Measurements from ENCODE around the gene CACNG6. TPM values are rescaled to one million over a fixed set of nuclear protein-coding genes. Genes with fewer than 3 reads are reported as not detected.

Gene CACNG6, protein sequence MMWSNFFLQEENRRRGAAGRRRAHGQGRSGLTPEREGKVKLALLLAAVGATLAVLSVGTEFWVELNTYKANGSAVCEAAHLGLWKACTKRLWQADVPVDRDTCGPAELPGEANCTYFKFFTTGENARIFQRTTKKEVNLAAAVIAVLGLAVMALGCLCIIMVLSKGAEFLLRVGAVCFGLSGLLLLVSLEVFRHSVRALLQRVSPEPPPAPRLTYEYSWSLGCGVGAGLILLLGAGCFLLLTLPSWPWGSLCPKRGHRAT
- polyA plus RNA-seq (2013): 0.45 TPM

DNA sequence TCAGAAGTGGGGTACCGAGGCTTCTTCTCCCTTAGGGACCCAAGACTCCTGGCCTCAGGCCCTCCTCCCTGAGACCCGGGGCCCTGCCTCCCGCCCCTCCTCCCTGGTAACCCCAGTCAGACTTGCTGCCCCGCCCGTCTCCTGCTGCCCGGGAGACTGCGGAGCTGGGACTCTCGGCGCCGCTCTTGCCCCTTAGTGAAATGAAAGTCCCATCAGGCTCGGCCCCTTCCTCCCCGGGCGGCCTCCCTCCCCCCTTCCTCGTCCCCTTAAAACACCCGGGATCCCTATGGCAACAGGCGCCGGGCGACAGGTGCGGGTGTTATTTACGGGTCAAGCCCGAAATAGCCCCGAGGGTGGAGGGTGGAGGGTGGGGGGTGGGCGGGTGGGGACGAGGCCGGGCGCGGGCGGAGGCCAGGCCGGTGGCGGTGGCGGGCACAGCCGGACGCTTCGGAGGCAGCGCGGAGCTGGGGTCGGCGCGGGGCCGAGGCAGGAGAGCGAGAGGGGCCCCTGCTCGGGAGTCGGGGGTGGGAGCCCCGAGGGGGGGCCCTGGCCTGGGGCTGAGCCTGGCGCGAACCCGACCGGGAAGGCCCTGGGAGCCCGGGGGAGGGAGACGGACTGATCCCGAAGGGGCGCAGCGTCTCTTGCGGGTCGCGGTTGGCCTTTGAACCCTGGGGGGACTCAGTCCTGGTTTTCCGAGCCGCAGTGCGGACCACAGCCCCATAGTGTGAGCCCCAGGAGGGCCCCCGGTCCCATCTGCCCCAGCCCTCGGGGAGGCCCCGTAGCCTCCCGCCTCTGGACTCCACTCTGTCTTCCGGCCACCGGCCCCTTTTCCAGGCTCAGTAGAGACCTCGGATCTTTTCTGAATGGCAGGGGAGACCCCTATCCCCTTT lies at the start of gene CACNG6:
Gene CACNG6 (plus strand): TSS at position 414 of the 890 bp plus-strand sequence. CDS start 1,241 bp downstream, outside the sequence.
- Histone ChIP-seq H3K27ac (ENCODE audit: insufficient read depth in 1 of 2, low read depth in 1 of 2, low read length in 2 of 2, poor library complexity in 1 of 2, severe bottlenecking in 2 of 2) (no peak within 1 kb of the TSS), H3K36me3 (ENCODE audit: control insufficient read depth in 4 of 4, insufficient read depth in 4 of 4, low read length in 3 of 4) (no peaks in the 10 kb centered on the region), H3K4me3 (ENCODE audit: control insufficient read depth in 1 of 7, extremely low read depth in 1 of 7, insufficient read depth in 4 of 7, low read depth in 2 of 7, low read length in 6 of 7) (peak within 1 kb of the TSS in 3 of 7 experiments; percentile 48 to 57 (median 54)), H3K9me3 (ENCODE audit: control extremely low read depth in 1 of 5, control insufficient read depth in 4 of 5, insufficient read depth in 2 of 5, low read depth in 1 of 5, low read length in 4 of 5) (no peaks in the 10 kb centered on the region), H3K4me1 (ENCODE audit: control extremely low read depth in 1 of 4, control insufficient read depth in 4 of 4, insufficient read depth in 4 of 4, low read length in 3 of 4) (peaks cover 0 to 5% (median 2%) of the 10 kb centered on the region in 4 experiments), H3K27me3 (replicated peaks in 2 of 5; ENCODE audit: control insufficient read depth in 4 of 5, insufficient read depth in 5 of 5, low read length in 4 of 5) (peaks cover 2 to 56% (median 30%) of the 10 kb centered on the region in 5 experiments)
- ChIA-PET POLR2A (no interaction called here), CTCF (no interaction called here)
- 9% methylated on average over 40 of the region's 66 CpGs for WGBS (ENCODE audit: insufficient coverage)
- peak in 2 of 3 donors; percentile 31 to 43 for DNase-seq

DNA sequence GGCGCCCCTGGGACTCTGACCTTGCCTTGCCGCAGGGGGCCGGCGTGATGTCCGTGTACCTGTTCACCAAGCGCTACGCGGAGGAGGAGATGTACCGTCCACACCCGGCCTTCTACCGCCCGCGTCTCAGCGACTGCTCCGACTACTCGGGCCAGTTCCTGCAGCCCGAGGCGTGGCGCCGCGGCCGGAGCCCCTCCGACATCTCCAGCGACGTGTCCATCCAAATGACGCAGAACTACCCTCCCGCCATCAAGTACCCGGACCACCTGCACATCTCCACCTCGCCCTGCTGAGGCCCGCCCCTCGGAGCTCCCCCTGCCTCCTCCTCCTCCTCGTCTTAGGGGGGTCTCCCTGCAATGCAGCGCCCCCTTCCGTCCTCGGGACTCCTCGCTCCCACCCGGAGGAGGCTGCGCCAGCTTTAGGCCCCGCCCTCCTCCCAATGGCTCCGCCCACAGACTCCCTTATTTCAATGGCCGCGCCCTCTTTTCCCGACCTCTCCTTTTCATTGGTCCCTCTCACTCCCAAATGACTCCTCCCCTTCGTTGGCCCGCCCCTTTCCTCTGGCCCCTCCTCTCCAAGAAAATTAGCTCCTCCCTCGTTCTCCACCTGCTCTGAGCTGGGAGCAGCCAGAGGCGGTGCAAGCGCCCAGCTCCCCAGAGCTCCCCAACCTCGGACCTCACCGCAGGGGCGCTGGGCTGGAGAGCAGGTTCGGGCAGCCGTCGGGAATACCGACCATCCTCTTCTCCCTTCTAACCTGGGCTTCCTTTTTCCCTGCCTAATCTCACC lies 49.2 kb upstream of the CACNG6 start:
- no peaks in the 10 kb centered on the region for H3K36me3 ChIP-seq (ENCODE audit: control insufficient read depth in 4 of 4, insufficient read depth in 4 of 4, low read length in 3 of 4)
- H3K27ac ChIP-seq (ENCODE audit: insufficient read depth in 1 of 2, low read depth in 1 of 2, low read length in 2 of 2, poor library complexity in 1 of 2, severe bottlenecking in 2 of 2): no peak overlapping the region
- peak; percentile 33 to 43 (median 40) for DNase-seq
- H3K27me3 ChIP-seq (replicated peaks in 2 of 5; ENCODE audit: control insufficient read depth in 4 of 5, insufficient read depth in 5 of 5, low read length in 4 of 5): peaks cover 7 to 81% (median 30%) of the 10 kb centered on the region in 5 experiments
- ChIA-PET POLR2A (interaction anchor here (1.2 kb wide), 1 partner anchor 9 kb away, joined by 3 read pairs; no protein-coding TSS in a partner anchor), CTCF (no interaction called here)
- peaks cover 0 to 4% (median 0%) of the 10 kb centered on the region in 4 experiments for H3K4me1 ChIP-seq (ENCODE audit: control extremely low read depth in 1 of 4, control insufficient read depth in 4 of 4, insufficient read depth in 4 of 4, low read length in 3 of 4)
- no peak overlapping the region for H3K4me3 ChIP-seq (ENCODE audit: control insufficient read depth in 1 of 7, extremely low read depth in 1 of 7, insufficient read depth in 4 of 7, low read depth in 2 of 7, low read length in 6 of 7)
- 8% methylated on average over 49 of the region's 55 CpGs for WGBS (ENCODE audit: insufficient coverage)
- peaks cover 0 to 19% (median 4%) of the 10 kb centered on the region in 5 experiments for H3K9me3 ChIP-seq (ENCODE audit: control extremely low read depth in 1 of 5, control insufficient read depth in 4 of 5, insufficient read depth in 2 of 5, low read depth in 1 of 5, low read length in 4 of 5)

DNA sequence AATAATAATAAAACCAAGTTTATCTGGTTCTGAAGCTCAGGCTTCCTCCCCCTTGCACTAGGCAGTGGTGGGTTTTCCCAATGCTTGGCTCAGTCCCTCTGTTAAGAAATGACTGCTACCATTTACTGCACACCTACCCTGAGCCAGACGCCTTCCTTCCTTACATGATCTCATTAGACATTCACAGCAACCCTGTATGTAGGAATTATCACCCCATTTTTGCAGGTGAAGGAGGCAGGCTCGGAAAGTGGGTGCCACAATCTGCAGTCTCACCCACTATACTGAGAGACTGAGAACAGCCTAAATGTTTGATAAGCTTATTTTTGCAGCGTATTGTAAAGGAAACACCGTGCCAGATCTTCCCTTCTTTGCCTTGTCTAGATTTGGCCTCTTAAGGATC lies 47.0 kb upstream of the CACNG6 start:
- peaks cover 0 to 4% (median 0%) of the 10 kb centered on the region in 4 experiments for H3K4me1 ChIP-seq (ENCODE audit: control extremely low read depth in 1 of 4, control insufficient read depth in 4 of 4, insufficient read depth in 4 of 4, low read length in 3 of 4)
- no peak overlapping the region for H3K4me3 ChIP-seq (ENCODE audit: control insufficient read depth in 1 of 7, extremely low read depth in 1 of 7, insufficient read depth in 4 of 7, low read depth in 2 of 7, low read length in 6 of 7)
- peaks cover 7 to 79% (median 30%) of the 10 kb centered on the region in 5 experiments for H3K27me3 ChIP-seq (replicated peaks in 2 of 5; ENCODE audit: control insufficient read depth in 4 of 5, insufficient read depth in 5 of 5, low read length in 4 of 5)
- CTCF ChIA-PET: interaction anchor here (1.0 kb wide), 1 partner anchor 81 kb away, joined by 3 read pairs; no protein-coding TSS in a partner anchor
- POLR2A ChIA-PET: no interaction called here
- 100% methylated on average over 3 of the region's 4 CpGs for WGBS (ENCODE audit: insufficient coverage)
- H3K36me3 ChIP-seq (ENCODE audit: control insufficient read depth in 4 of 4, insufficient read depth in 4 of 4, low read length in 3 of 4): no peaks in the 10 kb centered on the region
- no peak overlapping the region for H3K27ac ChIP-seq (ENCODE audit: insufficient read depth in 1 of 2, low read depth in 1 of 2, low read length in 2 of 2, poor library complexity in 1 of 2, severe bottlenecking in 2 of 2)
- DNase-seq: no peak
- peaks cover 0 to 17% (median 4%) of the 10 kb centered on the region in 5 experiments for H3K9me3 ChIP-seq (ENCODE audit: control extremely low read depth in 1 of 5, control insufficient read depth in 4 of 5, insufficient read depth in 2 of 5, low read depth in 1 of 5, low read length in 4 of 5)

DNA sequence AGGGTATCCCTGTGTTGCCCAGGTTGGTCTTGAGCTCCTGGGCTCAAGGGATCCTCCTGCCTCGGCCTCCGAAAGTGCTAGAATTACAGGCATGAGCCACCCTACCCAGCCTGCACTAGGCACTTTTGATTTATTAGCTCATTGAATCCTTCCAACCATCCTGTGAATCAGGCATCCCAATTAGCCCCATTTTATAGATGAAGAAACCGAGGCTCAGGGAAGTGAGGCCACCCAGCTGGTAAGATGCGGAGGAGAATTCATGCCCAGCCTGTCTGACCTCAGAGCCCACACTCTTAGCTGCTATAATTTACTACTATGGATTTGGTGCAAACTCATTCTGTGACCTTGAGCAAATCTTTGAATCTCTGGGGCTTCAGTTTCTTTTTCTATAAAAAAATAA lies 46.5 kb upstream of the CACNG6 start:
- peaks cover 5 to 74% (median 30%) of the 10 kb centered on the region in 5 experiments for H3K27me3 ChIP-seq (replicated peaks in 2 of 5; ENCODE audit: control insufficient read depth in 4 of 5, insufficient read depth in 5 of 5, low read length in 4 of 5)
- H3K4me3 ChIP-seq (ENCODE audit: control insufficient read depth in 1 of 7, extremely low read depth in 1 of 7, insufficient read depth in 4 of 7, low read depth in 2 of 7, low read length in 6 of 7): no peak overlapping the region
- H3K36me3 ChIP-seq (ENCODE audit: control insufficient read depth in 4 of 4, insufficient read depth in 4 of 4, low read length in 3 of 4): no peaks in the 10 kb centered on the region
- peaks cover 0 to 4% (median 0%) of the 10 kb centered on the region in 4 experiments for H3K4me1 ChIP-seq (ENCODE audit: control extremely low read depth in 1 of 4, control insufficient read depth in 4 of 4, insufficient read depth in 4 of 4, low read length in 3 of 4)
- WGBS (ENCODE audit: insufficient coverage): 100% methylated on average over 3 of the region's 4 CpGs
- ChIA-PET POLR2A (no interaction called here), CTCF (interaction anchor here (1.0 kb wide), 1 partner anchor 80 kb away, joined by 3 read pairs; no protein-coding TSS in a partner anchor)
- H3K27ac ChIP-seq (ENCODE audit: insufficient read depth in 1 of 2, low read depth in 1 of 2, low read length in 2 of 2, poor library complexity in 1 of 2, severe bottlenecking in 2 of 2): no peak overlapping the region
- DNase-seq: no peak
- peaks cover 0 to 12% (median 4%) of the 10 kb centered on the region in 5 experiments for H3K9me3 ChIP-seq (ENCODE audit: control extremely low read depth in 1 of 5, control insufficient read depth in 4 of 5, insufficient read depth in 2 of 5, low read depth in 1 of 5, low read length in 4 of 5)

DNA sequence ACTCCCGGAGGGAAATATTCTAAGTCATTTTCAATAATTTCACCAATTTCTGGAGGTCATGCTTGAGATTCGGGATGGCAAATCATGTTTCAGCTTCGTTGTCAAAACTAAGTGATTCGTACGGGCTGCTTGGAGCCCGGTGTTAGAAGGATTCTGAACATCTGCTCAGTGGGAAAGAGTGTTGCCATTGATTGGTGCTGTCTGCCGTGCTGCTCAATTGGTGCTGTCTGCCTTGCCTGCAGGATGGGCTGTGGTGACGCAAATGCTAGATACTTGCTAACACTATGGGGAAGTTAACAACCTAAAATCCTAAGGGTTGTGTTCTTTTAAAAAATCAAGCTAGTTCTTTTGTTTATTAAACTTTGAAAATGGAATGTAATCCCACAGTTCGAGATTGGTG lies 46.0 kb upstream of the CACNG6 start:
- no peak overlapping the region for H3K27ac ChIP-seq (ENCODE audit: insufficient read depth in 1 of 2, low read depth in 1 of 2, low read length in 2 of 2, poor library complexity in 1 of 2, severe bottlenecking in 2 of 2)
- H3K4me1 ChIP-seq (ENCODE audit: control extremely low read depth in 1 of 4, control insufficient read depth in 4 of 4, insufficient read depth in 4 of 4, low read length in 3 of 4): peaks cover 0 to 4% (median 0%) of the 10 kb centered on the region in 4 experiments
- ChIA-PET POLR2A (no interaction called here), CTCF (interaction anchor here (0.6 kb wide), 1 partner anchor 38 kb away, joined by 3 read pairs; no protein-coding TSS in a partner anchor)
- H3K4me3 ChIP-seq (ENCODE audit: control insufficient read depth in 1 of 7, extremely low read depth in 1 of 7, insufficient read depth in 4 of 7, low read depth in 2 of 7, low read length in 6 of 7): no peak overlapping the region
- DNase-seq: peak in 2 of 3 donors; percentile 51 to 62
- no peaks in the 10 kb centered on the region for H3K36me3 ChIP-seq (ENCODE audit: control insufficient read depth in 4 of 4, insufficient read depth in 4 of 4, low read length in 3 of 4)
- 47% methylated on average over 7 of the region's 9 CpGs for WGBS (ENCODE audit: insufficient coverage)
- peaks cover 0 to 11% (median 4%) of the 10 kb centered on the region in 5 experiments for H3K9me3 ChIP-seq (ENCODE audit: control extremely low read depth in 1 of 5, control insufficient read depth in 4 of 5, insufficient read depth in 2 of 5, low read depth in 1 of 5, low read length in 4 of 5)
- peaks cover 5 to 69% (median 28%) of the 10 kb centered on the region in 5 experiments for H3K27me3 ChIP-seq (replicated peaks in 2 of 5; ENCODE audit: control insufficient read depth in 4 of 5, insufficient read depth in 5 of 5, low read length in 4 of 5)

DNA sequence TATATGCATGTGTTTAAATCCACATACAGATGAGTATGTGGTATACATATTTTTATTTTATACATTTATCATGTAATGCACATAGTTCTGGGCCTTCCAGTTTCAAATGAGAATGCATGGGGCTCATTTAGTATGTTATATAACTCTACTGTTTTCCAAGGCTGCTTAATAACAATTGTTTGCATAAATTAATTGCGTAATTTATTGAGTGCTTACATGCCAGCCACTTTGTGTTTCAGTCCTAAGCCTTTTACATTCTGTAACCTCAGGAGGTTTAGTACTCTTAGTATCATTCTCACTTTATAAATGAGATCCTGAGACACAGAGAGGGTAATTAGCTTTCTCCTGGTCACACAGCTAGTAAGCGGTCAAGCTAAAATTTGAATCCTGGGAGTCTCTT lies 45.4 kb upstream of the CACNG6 start:
- no CpG with 5 or more reads among the region's 2 CpGs for WGBS (ENCODE audit: insufficient coverage)
- Histone ChIP-seq H3K36me3 (ENCODE audit: control insufficient read depth in 4 of 4, insufficient read depth in 4 of 4, low read length in 3 of 4) (no peaks in the 10 kb centered on the region), H3K27ac (ENCODE audit: insufficient read depth in 1 of 2, low read depth in 1 of 2, low read length in 2 of 2, poor library complexity in 1 of 2, severe bottlenecking in 2 of 2) (no peak overlapping the region), H3K4me1 (ENCODE audit: control extremely low read depth in 1 of 4, control insufficient read depth in 4 of 4, insufficient read depth in 4 of 4, low read length in 3 of 4) (peaks cover 0 to 4% (median 0%) of the 10 kb centered on the region in 4 experiments), H3K9me3 (ENCODE audit: control extremely low read depth in 1 of 5, control insufficient read depth in 4 of 5, insufficient read depth in 2 of 5, low read depth in 1 of 5, low read length in 4 of 5) (peaks cover 0 to 11% (median 4%) of the 10 kb centered on the region in 5 experiments), H3K27me3 (replicated peaks in 2 of 5; ENCODE audit: control insufficient read depth in 4 of 5, insufficient read depth in 5 of 5, low read length in 4 of 5) (peaks cover 5 to 69% (median 27%) of the 10 kb centered on the region in 5 experiments), H3K4me3 (ENCODE audit: control insufficient read depth in 1 of 7, extremely low read depth in 1 of 7, insufficient read depth in 4 of 7, low read depth in 2 of 7, low read length in 6 of 7) (no peak overlapping the region)
- ChIA-PET CTCF (interaction anchor here (0.6 kb wide), 2 partner anchors 39 to 363 kb away, joined by 3 read pairs; no protein-coding TSS in a partner anchor), POLR2A (no interaction called here)
- DNase-seq: no peak

Measured in common myeloid progenitor, CD34-positive (primary cell).